IMR-90 (cell line): ENCODE results near the gene ALDH3A2. TPM values are rescaled to one million over a fixed set of nuclear protein-coding genes. Genes with fewer than 3 reads are reported as not detected.
A peak's percentile ranks its signal among the peaks of the same experiment; 100 is the strongest.

Experiments used
- ATAC-seq: fragments of 200-7000 bp; cut with Tn5 transposase; 2 replicates; pipeline ENCODE4 v1.9.1; 2020; ENCODE audit warnings: low read depth, mild to moderate bottlenecking, moderate library complexity
- Bru-seq: library from RNA; stranded (reverse); fragments of 400-500 nt; gene quantifications from one replicate; lab custom pipeline; 2021; lab: Mats Ljungman, UMichigan
- BruChase-seq, 2 experiments: library from RNA; stranded (reverse); fragments of 400-500 nt; gene quantifications; one replicate each; lab custom pipeline; 2021; lab: Mats Ljungman, UMichigan
- BruUV-seq: library from RNA; stranded (reverse); fragments of 400-500 nt; replicated peaks from 2 replicates; lab custom pipeline; 2021; lab: Mats Ljungman, UMichigan
- CTCF ChIA-PET: fragments of 300-600 bp; formaldehyde crosslinking; extraction: SDS; loops from one replicate; lab custom pipeline; 2021; ENCODE audit warnings: antibody characterized with exemption; lab: Yijun Ruan, JAX
- POLR2A ChIA-PET: fragments of 300-600 bp; sonication (Branson Sonifier 250); formaldehyde crosslinking; loops from one replicate; lab custom pipeline; 2022; ENCODE audit warnings: antibody characterized with exemption; ENCODE audit not compliant: unreplicated experiment; lab: Charles Lee
- DNase-seq: peaks from one replicate; pipeline ENCODE4 v3.0.0; 2013
- H2AFZ ChIP-seq: replicated peaks from 2 replicates; pipeline ENCODE3; 2013; ENCODE audit warnings: low read length, mild to moderate bottlenecking; ENCODE audit not compliant: poor library complexity
- H2AK5ac ChIP-seq: 2 replicates; pipeline ENCODE4 v1.6.1; 2013; ENCODE audit warnings: low read depth, low read length, inconsistent platforms
- H2AK9ac ChIP-seq: replicated peaks from 2 replicates; pipeline ENCODE3; 2013; ENCODE audit warnings: mild to moderate bottlenecking, low read depth, low read length, moderate library complexity; ENCODE audit not compliant: poor library complexity
- H2BK120ac ChIP-seq: 2 replicates; pipeline ENCODE4 v1.6.1; 2013; ENCODE audit warnings: low read depth, low read length, inconsistent platforms
- H2BK15ac ChIP-seq: 3 replicates; pipeline ENCODE4 v1.6.1; 2013; ENCODE audit warnings: low read depth, low read length, inconsistent platforms
- H2BK20ac ChIP-seq: 2 replicates; pipeline ENCODE4 v1.6.1; 2013; ENCODE audit warnings: low read depth, mild to moderate bottlenecking, inconsistent platforms, low read length, moderate library complexity
- H2BK5ac ChIP-seq: 2 replicates; pipeline ENCODE4 v1.6.1; 2013; ENCODE audit warnings: mild to moderate bottlenecking, low read depth, low read length, inconsistent platforms; ENCODE audit not compliant: poor library complexity, severe bottlenecking
- H3K14ac ChIP-seq: replicated peaks from 2 replicates; pipeline ENCODE4 v1.6.1; 2013; ENCODE audit warnings: low read depth, low read length, inconsistent platforms
- H3K18ac ChIP-seq: 2 replicates; pipeline ENCODE4 v1.6.1; 2013; ENCODE audit warnings: low read depth, low read length, control low read depth
- H3K23ac ChIP-seq: 2 replicates; pipeline ENCODE4 v1.6.1; 2013; ENCODE audit warnings: low read depth, low read length, inconsistent platforms
- H3K27ac ChIP-seq: 2 replicates; pipeline ENCODE4 v1.5.1; 2013; ENCODE audit warnings: mild to moderate bottlenecking, control low read depth, low read length; ENCODE audit not compliant: insufficient read depth
- H3K27me3 ChIP-seq: 2 replicates; pipeline ENCODE4 v1.6.1; 2013; ENCODE audit warnings: low read length; ENCODE audit not compliant: control insufficient read depth, insufficient read depth
- H3K36me3 ChIP-seq: 2 replicates; pipeline ENCODE4 v1.6.1; 2013; ENCODE audit warnings: low read length, mixed read lengths; ENCODE audit not compliant: control insufficient read depth, insufficient read depth
- H3K4ac ChIP-seq: 2 replicates; pipeline ENCODE4 v1.6.1; 2013; ENCODE audit warnings: low read depth, low read length, inconsistent platforms
- H3K4me1 ChIP-seq: 2 replicates; pipeline ENCODE4 v1.6.1; 2013; ENCODE audit warnings: low read length, mixed read lengths; ENCODE audit not compliant: control insufficient read depth, insufficient read depth
- H3K4me2 ChIP-seq: 2 replicates; pipeline ENCODE4 v1.6.1; 2013; ENCODE audit warnings: low read depth, mild to moderate bottlenecking, control low read depth, low read length, moderate library complexity
- H3K4me3 ChIP-seq: 2 replicates; pipeline ENCODE4 v1.5.1; 2013; ENCODE audit warnings: low read depth, mild to moderate bottlenecking, control low read depth, low read length, moderate library complexity; ENCODE audit not compliant: insufficient read depth
- H3K56ac ChIP-seq: 2 replicates; pipeline ENCODE4 v1.6.1; 2013; ENCODE audit warnings: low read length, inconsistent platforms; ENCODE audit not compliant: insufficient read depth; ENCODE audit errors: extremely low read depth
- H3K79me1 ChIP-seq, 2 experiments: 2 replicates each; pipeline ENCODE4 v1.6.1; 2013; ENCODE audit warnings: low read length in 2 of 2, inconsistent platforms in 1 of 2, low read depth in 1 of 2
- H3K9ac ChIP-seq: 2 replicates; pipeline ENCODE4 v1.6.1; 2013; ENCODE audit warnings: low read depth, low read length, control low read depth
- H3K9me1 ChIP-seq: 2 replicates; pipeline ENCODE4 v1.6.1; 2013; ENCODE audit warnings: low read length, inconsistent platforms; ENCODE audit not compliant: insufficient read depth
- H3K9me3 ChIP-seq: 2 replicates; pipeline ENCODE4 v1.6.1; 2013; ENCODE audit warnings: low read length; ENCODE audit not compliant: control insufficient read depth, insufficient read depth
- H4K20me1 ChIP-seq: 2 replicates; pipeline ENCODE4 v1.6.1; 2013; ENCODE audit warnings: low read length, inconsistent platforms; ENCODE audit not compliant: insufficient read depth
- H4K5ac ChIP-seq: 2 replicates; pipeline ENCODE4 v1.6.1; 2013; ENCODE audit warnings: mild to moderate bottlenecking, low read depth, low read length, control low read depth
- H4K8ac ChIP-seq, 2 experiments: 2 replicates each; pipeline ENCODE4 v1.6.1; 2013; ENCODE audit warnings: low read depth in 2 of 2, low read length in 2 of 2, control low read depth in 1 of 2, inconsistent platforms in 1 of 2
- H4K91ac ChIP-seq: 2 replicates; pipeline ENCODE4 v1.6.1; 2013; ENCODE audit warnings: low read depth, low read length, inconsistent platforms; ENCODE audit not compliant: insufficient read depth
- MAZ ChIP-seq: IDR thresholded peaks from 2 replicates; pipeline ENCODE4 v1.6.1; 2012; ENCODE audit warnings: low read depth, mild to moderate bottlenecking, low read length, improper control_type of control experiment, moderate library complexity, borderline replicate concordance
- MXI1 ChIP-seq: IDR thresholded peaks from 2 replicates; pipeline ENCODE4 v1.6.1; 2012; ENCODE audit warnings: low read depth, mild to moderate bottlenecking, low read length, moderate library complexity, borderline replicate concordance
- POLR2A ChIP-seq: IDR thresholded peaks from 2 replicates; pipeline ENCODE4 v1.6.1; 2012; ENCODE audit warnings: mild to moderate bottlenecking, low read depth, low read length
- RAD21 ChIP-seq: IDR thresholded peaks from 2 replicates; pipeline ENCODE4 v1.6.1; 2012; ENCODE audit warnings: low read length, improper control_type of control experiment
- WGBS, 2 experiments: methylation state at CpG; one replicate each; pipeline versions ENCODE4 v1.1.5 to v1.1.7; 2013; ENCODE audit warnings: missing lambda C conversion rate in 2 of 2; ENCODE audit not compliant: insufficient read length in 1 of 2; ENCODE audit errors: extremely low coverage in 2 of 2; 5-methylcytosine and 5-hydroxymethylcytosine counted together
- dilution Hi-C: fragments of 300-500 bp; cut with HindIII; formaldehyde crosslinking; loops from one replicate; pipeline ENCODE4 v1.14.3; 2018; ENCODE audit warnings: low sequenced_read_pairs; ENCODE audit not compliant: unreplicated experiment
- in situ Hi-C: fragments of 300-500 bp; cut with MboI; formaldehyde crosslinking; loops from 3 replicates; pipeline ENCODE4 v1.14.3; 2019; ENCODE audit warnings: low sequenced_read_pairs, inconsistent platforms, mixed read lengths
- intact Hi-C: fragments of 100-400 bp; cut with micrococcal nuclease; formaldehyde crosslinking; loops from 2 replicates; pipeline ENCODE4 v1.10.0; 2022
- long read RNA-seq: library from polyadenylated mRNA; unstranded; transcript quantifications from one replicate; pipeline ENCODE4 v2.0.0, GENCODE V29; 2021; ENCODE audit not compliant: unreplicated experiment
- polyA plus RNA-seq, 3 experiments: library from polyadenylated mRNA; depleted of rRNA; stranded (reverse); fragments of >200 nt; gene quantifications; 2 replicates each; pipeline ENCODE4 v1.2.3, GENCODE V29; 2012; ENCODE audit warnings: low replicate concordance in 1 of 3
- total RNA-seq: library from RNA; depleted of rRNA; stranded (reverse); fragments of >200 nt; gene quantifications from 2 replicates; pipeline ENCODE4 v1.2.3, GENCODE V29; 2012; rRNA removed
- TF ChIP-seq, protein P1 (sequence below): fragments of 150-350 bp; IDR thresholded peaks from 2 replicates; pipeline ENCODE4 v1.6.1; 2017; ENCODE audit warnings: mild to moderate bottlenecking, antibody characterized with exemption, low read length, low read depth

The ALDH3A2 gene
- total RNA-seq, result 6.9 and 7.9 TPM in 2 replicates
- polyA plus RNA-seq (2012; rRNA removed), result 2.8 and 4.0 TPM in 2 replicates
- polyA plus RNA-seq (2012; cell fraction: cytosol; rRNA removed), result 1.9 and 2.6 TPM in 2 replicates
- polyA plus RNA-seq (2012; cell fraction: nucleus; rRNA removed; ENCODE audit: low replicate concordance), result 3.7 and 6.9 TPM in 2 replicates
- percentile 51 among the genes with signal in this experiment for Bru-seq, nascent RNA
- BruChase-seq, experiment 1, labeled RNA remaining after a 6-hour chase, result percentile 66 among the genes with signal in this experiment
- percentile 56 among the genes with signal in this experiment for BruChase-seq, experiment 2, labeled RNA remaining after a 2-hour chase
- long read RNA-seq, transcript ALDH3A2-201 (10 exons, 3,928 nt), result major isoform, 11 of 16 reads
- long read RNA-seq, partial matches to known transcripts, result 2 of 16 reads
- long read RNA-seq, other reads (novel, unspliced or antisense), result 1 of 16 reads

GRCh38 chr17:19648475-19649273 lies at the start of gene ALDH3A2:
TSS of gene ALDH3A2 (plus strand) at chr17:19648751. CDS start at chr17:19648972, 221 bp downstream.
- H2AFZ ChIP-seq, result peak within 1 kb of the TSS; percentile 97
- H3K4ac ChIP-seq, result peak within 1 kb of the TSS; percentile 91
- H3K27me3 ChIP-seq, result peaks cover 26% of the 10 kb centered on the region
- TF ChIP-seq POLR2A, result peak; percentile 52; the same call in 1 of the 2 replicates
- TF ChIP-seq MAZ, result peak; percentile 81; the same call in 1 of the 2 replicates
- peak; percentile 21; the same call in 1 of the 2 replicates for TF ChIP-seq MXI1
- TF ChIP-seq, protein P1, sequence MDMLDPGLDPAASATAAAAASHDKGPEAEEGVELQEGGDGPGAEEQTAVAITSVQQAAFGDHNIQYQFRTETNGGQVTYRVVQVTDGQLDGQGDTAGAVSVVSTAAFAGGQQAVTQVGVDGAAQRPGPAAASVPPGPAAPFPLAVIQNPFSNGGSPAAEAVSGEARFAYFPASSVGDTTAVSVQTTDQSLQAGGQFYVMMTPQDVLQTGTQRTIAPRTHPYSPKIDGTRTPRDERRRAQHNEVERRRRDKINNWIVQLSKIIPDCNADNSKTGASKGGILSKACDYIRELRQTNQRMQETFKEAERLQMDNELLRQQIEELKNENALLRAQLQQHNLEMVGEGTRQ, result peak; percentile 98
- no peak for TF ChIP-seq RAD21
- peak within 1 kb of the TSS; percentile 96 for H3K23ac ChIP-seq
- intact Hi-C loops (loop anchor here (2.0 to 5.0 kb wide), 3 partner anchors 114 to 286 kb away; partner anchors contain the start of gene B9D1), in situ Hi-C loops (no loop called here), dilution Hi-C loops (no loop called here)
- 0 out of 2 replicates have a peak within 1 kb of the TSS, but pooled peaks have one; percentile 19 for H3K56ac ChIP-seq
- ATAC-seq, result peak; percentile 96
- H3K27ac ChIP-seq, result peak within 1 kb of the TSS; percentile 64
- BruUV-seq, result no TSS peak
- peak within 1 kb of the TSS; percentile 94 for H3K18ac ChIP-seq
- peak; percentile 79 for DNase-seq
- H4K20me1 ChIP-seq, result peaks cover 6% of the 10 kb centered on the region; the same call in 1 of the 2 replicates
- H2BK5ac ChIP-seq, result peak within 1 kb of the TSS; percentile 63
- H3K4me2 ChIP-seq, result peak within 1 kb of the TSS; percentile 94
- H2BK20ac ChIP-seq, result peak within 1 kb of the TSS; percentile 50; the same call in 1 of the 2 replicates
- H2AK9ac ChIP-seq, result peak within 1 kb of the TSS; percentile 79
- peak within 1 kb of the TSS; percentile 94 for H4K91ac ChIP-seq
- H4K5ac ChIP-seq, result peak within 1 kb of the TSS; percentile 97
- peak within 1 kb of the TSS; percentile 63; the same call in 2 of the 3 replicates for H2BK15ac ChIP-seq
- ChIA-PET CTCF (interaction anchor here (0.6 to 2.2 kb wide), 5 partner anchors 13 to 163 kb away, joined by 3 to 15 read pairs (median 3); no protein-coding TSS in a partner anchor), POLR2A (interaction anchor here (0.6 kb wide), 1 partner anchor 8 kb away, joined by 3 read pairs; no protein-coding TSS in a partner anchor)
- peak within 1 kb of the TSS; percentile 88 for H3K14ac ChIP-seq
- H2AK5ac ChIP-seq, result 0 out of 2 replicates have a peak within 1 kb of the TSS, but pooled peaks have one; percentile 21
- peak within 1 kb of the TSS; percentile 61 for H3K9ac ChIP-seq
- no peaks in the 10 kb centered on the region for H3K9me1 ChIP-seq
- H4K8ac ChIP-seq, result peak within 1 kb of the TSS; percentile 88 to 89
- peaks cover 8% of the 10 kb centered on the region for H3K4me1 ChIP-seq
- peak within 1 kb of the TSS; percentile 82 for H2BK120ac ChIP-seq
- WGBS, 2 experiments, result 2% methylated on average over 19 of the region's 71 CpGs; no CpG with 5 or more reads in 1 of the 2 experiments
- H3K79me1 ChIP-seq, result no peaks in the 10 kb centered on the region
- H3K9me3 ChIP-seq, result no peaks in the 10 kb centered on the region
- no peaks in the 10 kb centered on the region; the same call in 1 of the 2 replicates for H3K36me3 ChIP-seq
- peak within 1 kb of the TSS; percentile 72 for H3K4me3 ChIP-seq
